CD8-positive, alpha-beta memory T cell (primary cell): Measurements from ENCODE around the gene RNF113A. TPM values are rescaled to one million over a fixed set of nuclear protein-coding genes. Genes with fewer than 3 reads are reported as not detected.
A peak's percentile ranks its signal among the peaks of the same experiment; 100 is the strongest.
"Not testable (repeated sequence)": the region's sequence is repeated elsewhere in the genome, so short reads cannot be mapped to it uniquely, and the experiment has no call there.

Source experiments
- CTCF ChIA-PET: fragments of 350-600 bp; sonication (Branson Sonifier 250); formaldehyde crosslinking; loops from one replicate; lab custom pipeline; 2021; ENCODE audit warnings: antibody characterized with exemption; lab: Charles Lee
- POLR2A ChIA-PET: fragments of 350-600 bp; sonication (Branson Sonifier 250); formaldehyde crosslinking; loops from one replicate; lab custom pipeline; 2021; ENCODE audit warnings: antibody characterized with exemption; lab: Charles Lee
- DNase-seq, 5 donors: peaks; one replicate each; pipeline versions ENCODE4 v3.0.0 to v3.0.0-alpha.2; 2020 to 2022; ENCODE audit warnings: mixed read lengths in 1 of 5
- H3K27ac ChIP-seq: one replicate; pipeline ENCODE4 v1.7.0; 2013; ENCODE audit warnings: low read depth, mild to moderate bottlenecking, low read length, moderate library complexity
- H3K27me3 ChIP-seq: 2 replicates; pipeline ENCODE4 v1.7.0; 2013; ENCODE audit warnings: low read length, mild to moderate bottlenecking; ENCODE audit not compliant: insufficient read depth, poor library complexity, severe bottlenecking
- H3K36me3 ChIP-seq: 2 replicates; pipeline ENCODE4 v1.7.0; 2013; ENCODE audit warnings: mild to moderate bottlenecking, low read length, moderate library complexity; ENCODE audit not compliant: insufficient read depth
- H3K4me1 ChIP-seq: 2 replicates; pipeline ENCODE4 v1.7.0; 2013; ENCODE audit warnings: mild to moderate bottlenecking, low read length, moderate library complexity; ENCODE audit not compliant: insufficient read depth
- H3K4me3 ChIP-seq: 2 replicates; pipeline ENCODE4 v1.7.0; 2013; ENCODE audit warnings: mild to moderate bottlenecking, low read length
- H3K9me3 ChIP-seq: 2 replicates; pipeline ENCODE4 v1.7.0; 2013; ENCODE audit warnings: mild to moderate bottlenecking, low read length
- H3K27ac Mint-ChIP-seq, 8 donors: one replicate each; pipeline ENCODE4 v1.8.0; 2020 to 2021; ENCODE audit warnings: mixed read lengths in 8 of 8, mild to moderate bottlenecking in 6 of 8, inconsistent platforms in 3 of 8, moderate library complexity in 3 of 8
- H3K27me3 Mint-ChIP-seq, 2 donors: one replicate each; pipeline ENCODE4 v1.8.0; 2020 to 2021; ENCODE audit warnings: mixed read lengths in 2 of 2, mild to moderate bottlenecking in 1 of 2, moderate library complexity in 1 of 2
- H3K36me3 Mint-ChIP-seq, 3 donors: one replicate each; pipeline ENCODE4 v1.8.0; 2020 to 2021; ENCODE audit warnings: mixed read lengths in 3 of 3, inconsistent platforms in 1 of 3, mild to moderate bottlenecking in 1 of 3
- H3K4me1 Mint-ChIP-seq, 3 donors: one replicate each; pipeline ENCODE4 v1.8.0; 2020 to 2021; ENCODE audit warnings: mixed read lengths in 3 of 3, inconsistent platforms in 1 of 3, mild to moderate bottlenecking in 1 of 3
- H3K4me3 Mint-ChIP-seq, 7 donors: one replicate each; pipeline ENCODE4 v1.8.0; 2020 to 2021; ENCODE audit warnings: mixed read lengths in 7 of 7, mild to moderate bottlenecking in 6 of 7, moderate library complexity in 4 of 7, inconsistent platforms in 2 of 7
- H3K9me3 Mint-ChIP-seq, 5 donors: one replicate each; pipeline ENCODE4 v1.8.0; 2020 to 2022; ENCODE audit warnings: mixed read lengths in 5 of 5, mild to moderate bottlenecking in 3 of 5, moderate library complexity in 2 of 5, inconsistent platforms in 1 of 5
- polyA plus RNA-seq: library from polyadenylated mRNA; unstranded; fragments of 300-500 nt; fragmentation: Illumina TruSeq; gene quantifications from one replicate; pipeline ENCODE4 v1.2.3, GENCODE V29; 2021
- total RNA-seq, 2 experiments: library from RNA; stranded (reverse); gene quantifications; one replicate each; pipeline ENCODE4 v1.2.3, GENCODE V29; 2021

Gene RNF113A
- total and polyA plus RNA-seq, 3 experiments from 2014 or later, result 22.9 to 59.6 (median 25.1) TPM

- Histone ChIP-seq H3K9me3 (no peaks in the 10 kb centered on the region), H3K27me3 (no peaks in the 10 kb centered on the region), H3K36me3 (no peaks in the 10 kb centered on the region), H3K27ac (no peak overlapping the region), H3K4me3 (no peak overlapping the region), H3K4me1 (peaks cover 5% of the 10 kb centered on the region)
- H3K36me3 Mint-ChIP-seq, result peaks cover 4 to 20% (median 8%) of the 10 kb centered on the region in 3 donors
- peaks cover 9 to 17% (median 10%) of the 10 kb centered on the region in 3 donors for H3K4me1 Mint-ChIP-seq
- H3K27ac Mint-ChIP-seq, result peak overlapping the region in 1 of 8 donors; percentile 6
- DNase-seq, result no peak
- H3K27me3 Mint-ChIP-seq, result peaks cover 0 to 4% of the 10 kb centered on the region in 2 donors
- CTCF ChIA-PET, result no interaction called here
- POLR2A ChIA-PET, result interaction anchor here (0.6 kb wide), 1 partner anchor 229 kb away, joined by 3 read pairs; no protein-coding TSS in a partner anchor
- no peaks in the 10 kb centered on the region for H3K9me3 Mint-ChIP-seq
- H3K4me3 Mint-ChIP-seq, result no peak overlapping the region
Measured at GRCh38 chrX:119826399-119826959, 45.1 kb downstream of the RNF113A start.

- H3K27ac Mint-ChIP-seq, H3K36me3 Mint-ChIP-seq, H3K27ac ChIP-seq, CTCF ChIA-PET, H3K27me3 ChIP-seq, POLR2A ChIA-PET, H3K9me3 ChIP-seq, H3K27me3 Mint-ChIP-seq, H3K4me3 ChIP-seq, H3K9me3 Mint-ChIP-seq, DNase-seq, H3K36me3 ChIP-seq, H3K4me1 ChIP-seq: not testable (repeated sequence)
- H3K4me1 Mint-ChIP-seq, result peaks cover 10 to 21% (median 10%) of the 10 kb centered on the region in 3 donors
- H3K4me3 Mint-ChIP-seq, result peak overlapping the region in 1 of 7 donors; percentile 23
Measured at GRCh38 chrX:119824221-119824620, 47.3 kb downstream of the RNF113A start.

- H3K4me3 Mint-ChIP-seq, result peak overlapping the region in 6 of 7 donors; percentile 6 to 62 (median 24)
- H3K4me1 ChIP-seq, H3K9me3 Mint-ChIP-seq, CTCF ChIA-PET, H3K9me3 ChIP-seq, H3K27me3 ChIP-seq, H3K36me3 ChIP-seq, H3K36me3 Mint-ChIP-seq, H3K4me3 ChIP-seq, H3K27me3 Mint-ChIP-seq: not testable (repeated sequence)
- H3K4me1 Mint-ChIP-seq, result peaks cover 10 to 18% (median 10%) of the 10 kb centered on the region in 3 donors
- DNase-seq, result peak in 2 of 5 donors; percentile 66 to 72
- POLR2A ChIA-PET, result interaction anchor here (0.9 to 1.5 kb wide), 2 partner anchors 30 to 49 kb away, joined by 3 to 9 read pairs; partner anchors contain the start of gene RPL39
- peak overlapping the region; percentile 76 to 93 (median 82) for H3K27ac Mint-ChIP-seq
- H3K27ac ChIP-seq, result peak overlapping the region; percentile 24
Measured at GRCh38 chrX:119821703-119822102, 49.8 kb downstream of the RNF113A start.

Other genes starting within 250 kb of the RNF113A start
- 100 to 1,000 TPM; 122 to 125 TPM for gene SEPTIN6, start 178.6 kb downstream of the RNF113A start, total RNA-seq
- 229 TPM for gene SEPTIN6, start 178.6 kb downstream of the RNF113A start, polyA plus RNA-seq
- under 1 TPM; 0.33 to 0.55 TPM for gene SOWAHD, start 113.1 kb downstream of the RNF113A start, total RNA-seq
- 0.84 TPM for gene SOWAHD, start 113.1 kb downstream of the RNF113A start, polyA plus RNA-seq
- gene RPL39, start 80.1 kb downstream of the RNF113A start, total RNA-seq, result 1,000 to 10,000 TPM; 2,337 to 2,451 TPM
- 3,498 TPM for gene RPL39, start 80.1 kb downstream of the RNF113A start, polyA plus RNA-seq
- 10 to 100 TPM; 19.9 to 22.7 TPM for gene UPF3B, start 18.8 kb downstream of the RNF113A start, total RNA-seq
- 10.9 TPM for gene UPF3B, start 18.8 kb downstream of the RNF113A start, polyA plus RNA-seq
- gene NDUFA1, start 99 bp upstream of the RNF113A start, total RNA-seq, result 10 to 100 TPM; 97.3 to 98.5 TPM
- gene NDUFA1, start 99 bp upstream of the RNF113A start, polyA plus RNA-seq, result 314 TPM
- gene AKAP14, start 24.2 kb upstream of the RNF113A start, total RNA-seq, result not detected
- gene AKAP14, start 24.2 kb upstream of the RNF113A start, polyA plus RNA-seq, result not detected
- 10 to 100 TPM; 11.3 to 11.7 TPM for gene NKAP, start 72.0 kb upstream of the RNF113A start, total RNA-seq
- gene NKAP, start 72.0 kb upstream of the RNF113A start, polyA plus RNA-seq, result 4.6 TPM
- gene RHOXF2B, start 206.0 kb upstream of the RNF113A start, total RNA-seq, result not detected
- gene RHOXF2B, start 206.0 kb upstream of the RNF113A start, polyA plus RNA-seq, result not detected
- not detected for gene RHOXF1, start 244.2 kb upstream of the RNF113A start, total RNA-seq
- not detected for gene RHOXF1, start 244.2 kb upstream of the RNF113A start, polyA plus RNA-seq